Breast epithelium (tissue), 3 donors: ENCODE measurements around the gene CDH13.

Experiments
- CTCF ChIP-seq, 3 donors: fragments of 450-650 bp; IDR thresholded peaks; one replicate each; pipeline ENCODE4 v1.5.1; 2016 to 2017; ENCODE audit warnings: antibody characterized with exemption in 3 of 3, mild to moderate bottlenecking in 3 of 3, moderate library complexity in 3 of 3
- POLR2A ChIP-seq: fragments of 450-650 bp; IDR thresholded peaks from one replicate; pipeline ENCODE4 v1.6.1; 2016; ENCODE audit warnings: antibody characterized with exemption, mild to moderate bottlenecking, moderate library complexity

GRCh38 chr16:83187405-83187804 lies 560.6 kb downstream of the CDH13 start:
- TF ChIP-seq CTCF (IDR thresholded peaks at IDR 0.05) (no peak), POLR2A (no peak)
